Measurements from ENCODE around the gene CCDC85B. TPM values are rescaled to one million over a fixed set of nuclear protein-coding genes. Genes with fewer than 3 reads are reported as not detected.
A peak's percentile ranks its signal among the peaks of the same experiment; 100 is the strongest.

Gene CCDC85B
- total and polyA plus RNA-seq, 2 of the 13 experiments (the other 11 are each of a cell fraction or from before 2014, with no cell fraction given), result 8.2 to 19.5 TPM

DNA sequence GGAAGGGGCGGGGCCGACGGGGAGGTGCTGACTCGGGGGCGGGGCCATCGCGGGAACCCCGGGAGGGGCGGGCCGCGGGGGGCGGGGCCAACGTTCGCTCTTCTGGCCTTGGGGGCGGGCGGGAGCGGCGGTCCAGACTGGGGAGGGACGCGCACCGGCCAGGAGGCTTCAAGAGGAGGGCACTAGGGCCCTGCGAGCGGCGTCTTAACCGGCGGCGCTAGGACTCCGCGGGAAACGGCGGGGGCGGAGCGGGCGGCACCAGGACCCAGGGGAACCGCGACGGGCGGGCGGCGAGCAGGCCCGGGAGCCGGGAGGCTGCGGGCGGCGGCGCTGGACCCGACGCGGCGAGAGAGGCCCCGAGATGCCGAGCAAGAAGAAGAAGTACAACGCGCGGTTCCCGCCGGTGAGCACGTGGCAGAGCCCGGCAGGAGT, 28.7 kb downstream of the CCDC85B start, which contains the start of gene DRAP1 (continued):
- TF ChIP-seq ZBTB20 (CRISPR knock-in tag; IDR thresholded peaks at IDR 0.05; ENCODE audit: borderline replicate concordance, low read depth) (0 out of 2 replicates have a peak, but pooled peaks have one; percentile 28), RXRA (CRISPR knock-in tag; IDR thresholded peaks at IDR 0.05) (no peak; the same call in 1 of the 2 replicates), TCF12 (IDR thresholded peaks at IDR 0.05) (no peak), TCF12 (CRISPR knock-in tag; IDR thresholded peaks at IDR 0.05) (no peak), ARNT2 (CRISPR knock-in tag; IDR thresholded peaks at IDR 0.05; ENCODE audit: low read depth) (peak; percentile 88), ZNF619 (CRISPR knock-in tag; IDR thresholded peaks at IDR 0.05) (no peak), ZNF670 (CRISPR knock-in tag; IDR thresholded peaks at IDR 0.05; ENCODE audit: borderline replicate concordance) (no peak), ZSCAN31 (CRISPR knock-in tag; IDR thresholded peaks at IDR 0.05; ENCODE audit: low read depth) (0 out of 2 replicates have a peak, but pooled peaks have one; percentile 12), KLF6 (CRISPR knock-in tag; IDR thresholded peaks at IDR 0.05) (peak; percentile 77; the same call in 1 of the 2 replicates), EED (CRISPR knock-in tag; IDR thresholded peaks at IDR 0.05) (no peak), MAF1 (CRISPR knock-in tag; IDR thresholded peaks at IDR 0.05; ENCODE audit: borderline replicate concordance) (peak; percentile 93; the same call in 1 of the 2 replicates), ZNF775 (CRISPR knock-in tag; IDR thresholded peaks at IDR 0.05; ENCODE audit: borderline replicate concordance) (no peak), POLR2G (IDR thresholded peaks at IDR 0.05; ENCODE audit: low read depth, low read length) (peak; percentile 61), FOXK1 (CRISPR knock-in tag; IDR thresholded peaks at IDR 0.05; ENCODE audit: borderline replicate concordance, low read depth) (peak; percentile 73; the same call in 1 of the 2 replicates)
- TF ChIP-seq, protein P1, sequence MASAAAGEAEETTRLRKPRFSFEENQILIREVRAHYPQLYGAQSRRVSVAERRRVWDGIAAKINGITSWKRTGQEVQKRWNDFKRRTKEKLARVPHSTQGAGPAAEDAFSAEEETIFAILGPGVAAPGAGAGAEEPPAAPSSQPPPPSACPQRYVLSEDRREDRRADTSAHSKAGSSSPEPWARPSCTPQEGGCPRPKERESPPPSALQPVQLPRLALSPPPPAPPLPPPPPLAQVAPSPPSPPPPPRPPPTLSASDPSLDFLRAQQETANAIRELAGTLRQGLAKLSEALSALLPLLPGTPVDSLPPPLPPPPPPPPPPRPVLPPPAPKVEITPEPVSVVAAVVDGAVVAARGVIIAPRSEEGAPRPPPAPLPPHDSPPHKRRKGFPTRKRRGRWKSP (CRISPR knock-in tag; IDR thresholded peaks at IDR 0.05), result no peak; the same call in 1 of the 2 replicates
- TF ChIP-seq, protein P2, sequence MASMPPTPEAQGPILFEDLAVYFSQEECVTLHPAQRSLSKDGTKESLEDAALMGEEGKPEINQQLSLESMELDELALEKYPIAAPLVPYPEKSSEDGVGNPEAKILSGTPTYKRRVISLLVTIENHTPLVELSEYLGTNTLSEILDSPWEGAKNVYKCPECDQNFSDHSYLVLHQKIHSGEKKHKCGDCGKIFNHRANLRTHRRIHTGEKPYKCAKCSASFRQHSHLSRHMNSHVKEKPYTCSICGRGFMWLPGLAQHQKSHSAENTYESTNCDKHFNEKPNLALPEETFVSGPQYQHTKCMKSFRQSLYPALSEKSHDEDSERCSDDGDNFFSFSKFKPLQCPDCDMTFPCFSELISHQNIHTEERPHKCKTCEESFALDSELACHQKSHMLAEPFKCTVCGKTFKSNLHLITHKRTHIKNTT (CRISPR knock-in tag; IDR thresholded peaks at IDR 0.05), result no peak
- TF ChIP-seq, protein P3, sequence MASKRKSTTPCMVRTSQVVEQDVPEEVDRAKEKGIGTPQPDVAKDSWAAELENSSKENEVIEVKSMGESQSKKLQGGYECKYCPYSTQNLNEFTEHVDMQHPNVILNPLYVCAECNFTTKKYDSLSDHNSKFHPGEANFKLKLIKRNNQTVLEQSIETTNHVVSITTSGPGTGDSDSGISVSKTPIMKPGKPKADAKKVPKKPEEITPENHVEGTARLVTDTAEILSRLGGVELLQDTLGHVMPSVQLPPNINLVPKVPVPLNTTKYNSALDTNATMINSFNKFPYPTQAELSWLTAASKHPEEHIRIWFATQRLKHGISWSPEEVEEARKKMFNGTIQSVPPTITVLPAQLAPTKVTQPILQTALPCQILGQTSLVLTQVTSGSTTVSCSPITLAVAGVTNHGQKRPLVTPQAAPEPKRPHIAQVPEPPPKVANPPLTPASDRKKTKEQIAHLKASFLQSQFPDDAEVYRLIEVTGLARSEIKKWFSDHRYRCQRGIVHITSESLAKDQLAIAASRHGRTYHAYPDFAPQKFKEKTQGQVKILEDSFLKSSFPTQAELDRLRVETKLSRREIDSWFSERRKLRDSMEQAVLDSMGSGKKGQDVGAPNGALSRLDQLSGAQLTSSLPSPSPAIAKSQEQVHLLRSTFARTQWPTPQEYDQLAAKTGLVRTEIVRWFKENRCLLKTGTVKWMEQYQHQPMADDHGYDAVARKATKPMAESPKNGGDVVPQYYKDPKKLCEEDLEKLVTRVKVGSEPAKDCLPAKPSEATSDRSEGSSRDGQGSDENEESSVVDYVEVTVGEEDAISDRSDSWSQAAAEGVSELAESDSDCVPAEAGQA (IDR thresholded peaks at IDR 0.05; ENCODE audit: low read depth), result no peak
- TF ChIP-seq, protein P3 (CRISPR knock-in tag; IDR thresholded peaks at IDR 0.05; ENCODE audit: borderline replicate concordance), result no peak; the same call in 1 of the 2 replicates
- TF ChIP-seq, protein P4, sequence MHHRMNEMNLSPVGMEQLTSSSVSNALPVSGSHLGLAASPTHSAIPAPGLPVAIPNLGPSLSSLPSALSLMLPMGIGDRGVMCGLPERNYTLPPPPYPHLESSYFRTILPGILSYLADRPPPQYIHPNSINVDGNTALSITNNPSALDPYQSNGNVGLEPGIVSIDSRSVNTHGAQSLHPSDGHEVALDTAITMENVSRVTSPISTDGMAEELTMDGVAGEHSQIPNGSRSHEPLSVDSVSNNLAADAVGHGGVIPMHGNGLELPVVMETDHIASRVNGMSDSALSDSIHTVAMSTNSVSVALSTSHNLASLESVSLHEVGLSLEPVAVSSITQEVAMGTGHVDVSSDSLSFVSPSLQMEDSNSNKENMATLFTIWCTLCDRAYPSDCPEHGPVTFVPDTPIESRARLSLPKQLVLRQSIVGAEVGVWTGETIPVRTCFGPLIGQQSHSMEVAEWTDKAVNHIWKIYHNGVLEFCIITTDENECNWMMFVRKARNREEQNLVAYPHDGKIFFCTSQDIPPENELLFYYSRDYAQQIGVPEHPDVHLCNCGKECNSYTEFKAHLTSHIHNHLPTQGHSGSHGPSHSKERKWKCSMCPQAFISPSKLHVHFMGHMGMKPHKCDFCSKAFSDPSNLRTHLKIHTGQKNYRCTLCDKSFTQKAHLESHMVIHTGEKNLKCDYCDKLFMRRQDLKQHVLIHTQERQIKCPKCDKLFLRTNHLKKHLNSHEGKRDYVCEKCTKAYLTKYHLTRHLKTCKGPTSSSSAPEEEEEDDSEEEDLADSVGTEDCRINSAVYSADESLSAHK (CRISPR knock-in tag; IDR thresholded peaks at IDR 0.05; ENCODE audit: borderline replicate concordance), result no peak

Measured in HepG2 (cell line).